AML-193 (cell line): ENCODE measurements around the gene SLC25A5.

Experiments used
- DNase-seq, 2 experiments: peaks; one replicate each; lab custom pipeline; 2025; lab: John Stamatoyannopoulos, UW

The SLC25A5 gene

DNA sequence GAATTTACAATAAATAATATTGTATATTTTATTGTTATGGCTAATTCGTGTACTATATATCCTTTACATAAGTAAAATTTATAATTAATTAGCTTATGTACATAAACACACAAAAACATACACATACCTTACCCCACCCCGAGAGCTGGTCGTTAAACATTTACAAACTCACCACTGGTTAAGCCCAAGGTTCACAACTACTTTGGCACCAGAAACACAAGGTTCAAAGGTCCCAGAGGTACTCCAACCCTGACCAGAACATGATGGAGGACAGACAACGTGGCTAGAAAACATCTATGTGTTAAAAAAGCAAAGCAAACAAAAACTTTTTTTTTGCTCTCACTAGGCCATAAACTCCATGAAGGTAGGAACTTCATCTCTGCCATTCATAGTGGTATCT lies 37.7 kb downstream of the SLC25A5 start:
- DNase-seq: no peak

DNA sequence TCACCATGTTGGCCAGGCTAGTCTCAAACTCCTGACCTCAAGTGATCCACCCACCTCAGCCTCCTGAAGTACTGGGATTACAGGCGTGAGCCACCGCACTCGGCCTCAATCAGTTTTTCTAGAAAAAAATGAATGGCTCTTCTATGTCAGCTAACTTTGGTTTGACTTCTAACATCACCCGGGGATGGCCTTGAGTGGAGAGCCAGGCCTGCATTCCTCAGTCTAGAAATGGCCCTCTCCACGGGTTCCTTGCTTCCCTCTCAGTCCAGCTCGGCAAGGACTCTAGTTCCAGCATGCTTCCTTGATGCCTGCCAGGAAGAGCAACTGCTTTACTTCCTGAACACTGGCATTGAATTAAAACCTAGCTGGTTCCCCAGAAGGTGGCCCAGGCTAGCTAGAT lies 39.0 kb downstream of the SLC25A5 start:
- no peak for DNase-seq

DNA sequence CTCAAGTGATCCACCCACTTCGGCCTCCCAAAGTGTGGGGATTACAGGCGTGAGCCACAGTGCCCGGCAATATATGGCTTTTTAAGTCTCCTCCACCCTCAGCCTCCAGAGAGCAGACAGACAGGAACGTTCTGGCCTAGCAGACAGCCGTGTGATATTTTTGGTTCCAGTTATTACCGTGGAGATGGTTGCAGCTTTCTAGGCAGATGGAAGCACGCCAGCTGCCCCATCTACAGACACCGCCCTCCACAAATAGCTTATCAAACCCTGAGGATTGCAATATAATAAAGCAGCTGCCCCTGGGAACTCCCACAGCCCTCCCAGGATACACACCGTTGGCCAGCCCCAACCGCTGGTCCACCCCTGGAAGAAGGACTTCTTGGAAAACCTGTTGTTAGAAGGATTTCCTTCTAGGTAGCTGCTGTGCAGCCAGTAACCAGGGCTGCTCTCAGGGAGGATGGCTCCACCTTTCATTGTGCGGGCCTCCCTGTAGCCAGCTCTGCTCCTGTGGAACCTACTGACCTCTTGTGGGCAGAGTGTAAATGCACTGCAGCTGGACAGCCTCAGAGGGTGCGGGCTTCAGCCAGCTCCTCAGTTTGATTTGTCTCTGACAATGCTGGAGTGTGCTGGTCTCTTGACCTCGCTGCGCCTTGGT lies 44.0 kb downstream of the SLC25A5 start:
- peak; percentile 34 to 37 for DNase-seq

GRCh38 chrX:119516157-119516702 lies 48.0 kb downstream of the SLC25A5 start:
- DNase-seq: peak; percentile 62 to 63

GRCh38 chrX:119518371-119518770 lies 50.1 kb downstream of the SLC25A5 start:
- DNase-seq: no peak
